K562 (cell line): ENCODE results near the gene ITGA1. TPM values are rescaled to one million over a fixed set of nuclear protein-coding genes. Genes with fewer than 3 reads are reported as not detected.

Experiments used
- COPS2 ChIP-seq: fragments of 450-650 bp; conservative IDR thresholded peaks from 2 replicates; pipeline ENCODE4 v1.6.1; 2016; ENCODE audit warnings: mild to moderate bottlenecking, moderate library complexity
- E2F8 ChIP-seq: fragments of 450-650 bp; IDR thresholded peaks from 2 replicates; pipeline ENCODE4 v1.7.1; 2018; ENCODE audit warnings: mild to moderate bottlenecking, low read depth; ENCODE audit not compliant: partially characterized antibody
- HOXB6 ChIP-seq: fragments of 250-450 bp; sonication (Bioruptor Pico); IDR thresholded peaks from 2 replicates; pipeline ENCODE4 v1.5.1; 2022; ENCODE audit warnings: mild to moderate bottlenecking, borderline replicate concordance
- MEF2D ChIP-seq: conservative IDR thresholded peaks from 2 replicates; pipeline ENCODE4 v1.6.1; 2016; ENCODE audit warnings: low read depth, missing genetic modification characterization, missing compliant biosample characterization
- MIER1 ChIP-seq: fragments of 450-650 bp; IDR thresholded peaks from 2 replicates; pipeline ENCODE4 v1.6.1; 2016; ENCODE audit warnings: antibody characterized with exemption, mild to moderate bottlenecking, low read depth
- NR4A1 ChIP-seq, 2 experiments: fragments of 250-450 bp in 1 of 2; fragments of 450-650 bp in 1 of 2; sonication (Bioruptor Pico) in 1 of 2; IDR thresholded peaks; 2 replicates each; pipeline versions ENCODE4 v1.4.0 to v1.6.1; 2016 to 2020; ENCODE audit warnings: mild to moderate bottlenecking in 2 of 2, missing compliant biosample characterization in 1 of 2, missing genetic modification characterization in 1 of 2, moderate library complexity in 1 of 2
- SMARCA4 ChIP-seq: fragments of 450-650 bp; IDR thresholded peaks from 2 replicates; pipeline ENCODE4 v1.6.1; 2016
- TEAD4 ChIP-seq, 2 experiments: sonication (generic) in 1 of 2; formaldehyde crosslinking in 1 of 2; IDR thresholded peaks; 2 replicates each; pipeline versions ENCODE4 v1.6.1 to v1.8.0; 2012 to 2022; ENCODE audit warnings: borderline replicate concordance in 1 of 2, inconsistent platforms in 1 of 2, low read length in 1 of 2, mild to moderate bottlenecking in 1 of 2, missing genetic modification reagents in 1 of 2
- ZNF124 ChIP-seq: sonication (generic); formaldehyde crosslinking; IDR thresholded peaks from 2 replicates; pipeline ENCODE4 v1.8.1; 2022; ENCODE audit warnings: missing genetic modification reagents
- ZNF146 ChIP-seq: IDR thresholded peaks from one replicate; pipeline ENCODE4 v1.6.1; 2018; ENCODE audit warnings: missing compliant biosample characterization; ENCODE audit not compliant: unreplicated experiment
- ZNF347 ChIP-seq: fragments of 450-650 bp; formaldehyde crosslinking; IDR thresholded peaks from 2 replicates; pipeline ENCODE4 v1.4.0; 2020; ENCODE audit warnings: low read depth, mild to moderate bottlenecking, moderate library complexity
- ZNF384 ChIP-seq: IDR thresholded peaks from 2 replicates; pipeline ENCODE4 v1.6.1; 2012; ENCODE audit warnings: low read depth, low read length, improper control_type of control experiment
- ZNF444 ChIP-seq: fragments of 250-450 bp; sonication (Bioruptor Pico); IDR thresholded peaks from 2 replicates; pipeline ENCODE4 v1.4.0; 2020; ENCODE audit warnings: mild to moderate bottlenecking, moderate library complexity
- ZNF778 ChIP-seq: fragments of 450-650 bp; formaldehyde crosslinking; IDR thresholded peaks from 2 replicates; pipeline ENCODE4 v1.4.0; 2020; ENCODE audit warnings: mild to moderate bottlenecking, moderate library complexity
- polyA plus RNA-seq, 8 experiments: library from polyadenylated mRNA; depleted of rRNA in 4 of 8; stranded (reverse) in 5 of 8; unstranded in 3 of 8; fragments of >200 nt; fragmentation: Nextera tagmentation in 2 of 8; fragmentation: Illumina TruSeq in 1 of 8; extraction: Ambion mirVana in 2 of 8; extraction: Trizol in 1 of 8; gene quantifications; 2 replicates each; pipeline versions ENCODE4 v1.2.1 to v1.2.3, GENCODE V29; 2011 to 2014; ENCODE audit warnings: inconsistent platforms in 1 of 8, missing spikeins in 1 of 8
- total RNA-seq, 7 experiments: library from RNA; depleted of rRNA in 6 of 7; stranded (reverse); fragments of >200 nt in 6 of 7; fragmentation: Illumina TruSeq in 2 of 7; extraction: Trizol in 2 of 7; gene quantifications; 2 replicates each; pipeline versions ENCODE4 v1.2.1 to v1.2.3, GENCODE V29; 2011 to 2021; ENCODE audit warnings: low replicate concordance in 1 of 7
- TF ChIP-seq, protein P1 (sequence below): fragments of 250-450 bp; sonication (Bioruptor Pico); IDR thresholded peaks from 2 replicates; pipeline ENCODE4 v1.8.0; 2022; ENCODE audit warnings: inconsistent platforms
- TF ChIP-seq, protein P2 (sequence below): fragments of 450-650 bp; conservative IDR thresholded peaks from 2 replicates; pipeline ENCODE4 v1.6.1; 2016; ENCODE audit warnings: missing genetic modification characterization, low read depth, mild to moderate bottlenecking, missing compliant biosample characterization, moderate library complexity
- TF ChIP-seq, protein P3 (sequence below): fragments of 150-350 bp; IDR thresholded peaks from 2 replicates; pipeline ENCODE4 v1.6.1; 2014; ENCODE audit warnings: low read depth, mild to moderate bottlenecking, low read length, borderline replicate concordance

Gene ITGA1
- total and polyA plus RNA-seq, 9 of the 15 experiments (the other 6 are each of a cell fraction or from before 2014, with no cell fraction given): 0.04 to 0.22 TPM; not detected in 7

DNA sequence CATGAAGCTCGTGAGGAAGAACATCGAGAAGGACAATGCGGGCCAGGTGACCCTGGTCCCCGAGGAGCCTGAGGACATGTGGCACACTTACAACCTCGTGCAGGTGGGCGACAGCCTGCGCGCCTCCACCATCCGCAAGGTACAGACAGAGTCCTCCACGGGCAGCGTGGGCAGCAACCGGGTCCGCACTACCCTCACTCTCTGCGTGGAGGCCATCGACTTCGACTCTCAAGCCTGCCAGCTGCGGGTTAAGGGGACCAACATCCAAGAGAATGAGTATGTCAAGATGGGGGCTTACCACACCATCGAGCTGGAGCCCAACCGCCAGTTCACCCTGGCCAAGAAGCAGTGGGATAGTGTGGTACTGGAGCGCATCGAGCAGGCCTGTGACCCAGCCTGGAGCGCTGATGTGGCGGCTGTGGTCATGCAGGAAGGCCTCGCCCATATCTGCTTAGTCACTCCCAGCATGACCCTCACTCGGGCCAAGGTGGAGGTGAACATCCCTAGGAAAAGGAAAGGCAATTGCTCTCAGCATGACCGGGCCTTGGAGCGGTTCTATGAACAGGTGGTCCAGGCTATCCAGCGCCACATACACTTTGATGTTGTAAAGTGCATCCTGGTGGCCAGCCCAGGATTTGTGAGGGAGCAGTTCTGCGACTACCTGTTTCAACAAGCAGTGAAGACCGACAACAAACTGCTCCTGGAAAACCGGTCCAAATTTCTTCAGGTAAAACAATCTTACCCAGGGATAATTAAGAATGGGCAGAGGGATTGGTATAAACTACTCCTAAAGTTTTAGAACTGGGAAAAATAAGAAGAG is 12.9 kb downstream of the ITGA1 start (continued):
- TF ChIP-seq MIER1 (0 out of 2 replicates have a peak, but pooled peaks have one; percentile 26), HOXB6 (CRISPR knock-in tag) (no peak), ZNF146 (CRISPR knock-in tag) (no peak), TEAD4 (IDR thresholded peaks at IDR 0.05; ENCODE audit: low read length) (peak; percentile 5; the same call in 1 of the 2 replicates), TEAD4 (CRISPR knock-in tag; IDR thresholded peaks at IDR 0.05; ENCODE audit: borderline replicate concordance) (no peak), ZNF124 (CRISPR knock-in tag) (no peak), ZNF347 (CRISPR knock-in tag) (no peak), NR4A1 (CRISPR knock-in tag; IDR thresholded peaks at IDR 0.05) (no peak), NR4A1 (tag; IDR thresholded peaks at IDR 0.05) (no peak), E2F8 (peak; percentile 3), MEF2D (tag) (no peak), COPS2 (no peak), ZNF444 (CRISPR knock-in tag) (no peak), SMARCA4 (no peak), ZNF778 (CRISPR knock-in tag) (no peak), ZNF384 (no peak)
- TF ChIP-seq, protein P1, sequence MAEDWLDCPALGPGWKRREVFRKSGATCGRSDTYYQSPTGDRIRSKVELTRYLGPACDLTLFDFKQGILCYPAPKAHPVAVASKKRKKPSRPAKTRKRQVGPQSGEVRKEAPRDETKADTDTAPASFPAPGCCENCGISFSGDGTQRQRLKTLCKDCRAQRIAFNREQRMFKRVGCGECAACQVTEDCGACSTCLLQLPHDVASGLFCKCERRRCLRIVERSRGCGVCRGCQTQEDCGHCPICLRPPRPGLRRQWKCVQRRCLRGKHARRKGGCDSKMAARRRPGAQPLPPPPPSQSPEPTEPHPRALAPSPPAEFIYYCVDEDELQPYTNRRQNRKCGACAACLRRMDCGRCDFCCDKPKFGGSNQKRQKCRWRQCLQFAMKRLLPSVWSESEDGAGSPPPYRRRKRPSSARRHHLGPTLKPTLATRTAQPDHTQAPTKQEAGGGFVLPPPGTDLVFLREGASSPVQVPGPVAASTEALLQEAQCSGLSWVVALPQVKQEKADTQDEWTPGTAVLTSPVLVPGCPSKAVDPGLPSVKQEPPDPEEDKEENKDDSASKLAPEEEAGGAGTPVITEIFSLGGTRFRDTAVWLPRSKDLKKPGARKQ: no peak
- TF ChIP-seq, protein P2, sequence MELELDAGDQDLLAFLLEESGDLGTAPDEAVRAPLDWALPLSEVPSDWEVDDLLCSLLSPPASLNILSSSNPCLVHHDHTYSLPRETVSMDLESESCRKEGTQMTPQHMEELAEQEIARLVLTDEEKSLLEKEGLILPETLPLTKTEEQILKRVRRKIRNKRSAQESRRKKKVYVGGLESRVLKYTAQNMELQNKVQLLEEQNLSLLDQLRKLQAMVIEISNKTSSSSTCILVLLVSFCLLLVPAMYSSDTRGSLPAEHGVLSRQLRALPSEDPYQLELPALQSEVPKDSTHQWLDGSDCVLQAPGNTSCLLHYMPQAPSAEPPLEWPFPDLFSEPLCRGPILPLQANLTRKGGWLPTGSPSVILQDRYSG (tag): no peak
- TF ChIP-seq, protein P3, sequence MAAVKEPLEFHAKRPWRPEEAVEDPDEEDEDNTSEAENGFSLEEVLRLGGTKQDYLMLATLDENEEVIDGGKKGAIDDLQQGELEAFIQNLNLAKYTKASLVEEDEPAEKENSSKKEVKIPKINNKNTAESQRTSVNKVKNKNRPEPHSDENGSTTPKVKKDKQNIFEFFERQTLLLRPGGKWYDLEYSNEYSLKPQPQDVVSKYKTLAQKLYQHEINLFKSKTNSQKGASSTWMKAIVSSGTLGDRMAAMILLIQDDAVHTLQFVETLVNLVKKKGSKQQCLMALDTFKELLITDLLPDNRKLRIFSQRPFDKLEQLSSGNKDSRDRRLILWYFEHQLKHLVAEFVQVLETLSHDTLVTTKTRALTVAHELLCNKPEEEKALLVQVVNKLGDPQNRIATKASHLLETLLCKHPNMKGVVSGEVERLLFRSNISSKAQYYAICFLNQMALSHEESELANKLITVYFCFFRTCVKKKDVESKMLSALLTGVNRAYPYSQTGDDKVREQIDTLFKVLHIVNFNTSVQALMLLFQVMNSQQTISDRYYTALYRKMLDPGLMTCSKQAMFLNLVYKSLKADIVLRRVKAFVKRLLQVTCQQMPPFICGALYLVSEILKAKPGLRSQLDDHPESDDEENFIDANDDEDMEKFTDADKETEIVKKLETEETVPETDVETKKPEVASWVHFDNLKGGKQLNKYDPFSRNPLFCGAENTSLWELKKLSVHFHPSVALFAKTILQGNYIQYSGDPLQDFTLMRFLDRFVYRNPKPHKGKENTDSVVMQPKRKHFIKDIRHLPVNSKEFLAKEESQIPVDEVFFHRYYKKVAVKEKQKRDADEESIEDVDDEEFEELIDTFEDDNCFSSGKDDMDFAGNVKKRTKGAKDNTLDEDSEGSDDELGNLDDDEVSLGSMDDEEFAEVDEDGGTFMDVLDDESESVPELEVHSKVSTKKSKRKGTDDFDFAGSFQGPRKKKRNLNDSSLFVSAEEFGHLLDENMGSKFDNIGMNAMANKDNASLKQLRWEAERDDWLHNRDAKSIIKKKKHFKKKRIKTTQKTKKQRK: no peak
